ENCODE data around the gene ABAT. TPM values are rescaled to one million over a fixed set of nuclear protein-coding genes. Genes with fewer than 3 reads are reported as not detected.
"Not testable (repeated sequence)": the region's sequence is repeated elsewhere in the genome, so short reads cannot be mapped to it uniquely, and the experiment has no call there.

ABAT gene
- total RNA-seq, 2 experiments from 2014 or later = 5.4 to 6.0 TPM

DNA sequence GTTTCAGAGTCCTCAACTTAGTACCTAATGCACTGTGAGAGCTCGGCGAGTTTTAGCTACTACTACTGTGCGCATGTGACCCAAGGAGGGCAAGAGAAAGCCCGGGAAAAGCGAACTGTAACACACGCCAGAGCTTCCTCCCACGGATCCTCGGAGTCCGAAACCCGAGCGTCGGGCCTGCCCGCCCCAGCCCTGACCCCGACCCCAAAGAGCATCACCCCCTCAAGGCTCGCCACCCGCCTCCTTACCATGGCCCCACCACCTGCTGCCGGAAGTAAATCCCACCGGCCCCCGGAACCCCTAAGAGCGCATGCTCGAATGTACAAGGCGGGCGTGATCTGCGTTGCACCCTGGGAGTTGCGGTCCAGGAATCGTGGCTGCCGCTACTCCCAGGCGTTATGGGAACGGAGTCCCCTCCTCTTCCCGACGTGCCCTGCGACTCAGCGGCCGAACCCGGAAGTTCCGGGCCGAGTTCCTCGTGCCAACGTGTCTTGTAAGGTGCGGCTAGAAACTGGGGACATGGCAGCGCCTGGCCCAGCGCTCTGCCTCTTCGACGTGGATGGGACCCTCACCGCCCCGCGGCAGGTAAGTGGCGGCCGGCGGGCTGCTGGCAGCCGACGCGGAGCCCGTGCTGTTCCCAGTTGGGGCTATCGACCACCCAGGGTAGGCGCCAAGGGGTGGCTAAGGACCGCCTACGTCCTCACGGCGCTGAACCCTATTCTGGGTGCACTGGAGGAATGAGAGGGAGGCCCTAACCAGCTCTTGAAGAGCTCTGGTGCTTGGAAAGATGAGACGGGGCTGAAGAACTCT is 123.2 kb downstream of the ABAT start, which contains the start of the genes PMM2 and TMEM186:
Gene PMM2 (plus strand): TSS at position 476 of the 810 bp plus-strand sequence. CDS start 44 bp downstream, at position 520.
Gene TMEM186 (minus strand): TSS at position 276 of the 810 bp plus-strand sequence. CDS start 25 bp downstream, at position 251.
- DNase-seq (peak; percentile 97), ATAC-seq (peak; percentile 96)
- ChIA-PET POLR2A (interaction anchor here (0.8 to 1.2 kb wide), 2 partner anchors 142 to 293 kb away, joined by 3 to 5 read pairs; partner anchors contain the start of gene HAPSTR1), CTCF (interaction anchor here (0.5 to 1.1 kb wide), 4 partner anchors 13 to 138 kb away, joined by 3 to 4 read pairs (median 3); no protein-coding TSS in a partner anchor)
- no peaks in the 10 kb centered on the region for H3K9me3 Mint-ChIP-seq (ENCODE audit: low read depth)
- intact Hi-C loops (cut with DNase I, micrococcal nuclease) = loop anchor here (1.0 to 5.0 kb wide), 11 partner anchors 71 to 1945 kb away; partner anchors contain the start of genes ABAT (in 2 of the 2), CARHSP1 (in 2 of the 2), HAPSTR1 (in 2 of the 2) and METTL22 (in 1 of the 2)
- H3K4me3 Mint-ChIP-seq = peak within 1 kb of the TSS; percentile 91
- H3K27ac Mint-ChIP-seq = peak within 1 kb of the TSS; percentile 92
- H3K36me3 Mint-ChIP-seq (ENCODE audit: low read depth) = peaks cover 32% of the 10 kb centered on the region
- H3K27me3 Mint-ChIP-seq = no peaks in the 10 kb centered on the region
- H3K4me1 Mint-ChIP-seq = peaks cover 34% of the 10 kb centered on the region

DNA sequence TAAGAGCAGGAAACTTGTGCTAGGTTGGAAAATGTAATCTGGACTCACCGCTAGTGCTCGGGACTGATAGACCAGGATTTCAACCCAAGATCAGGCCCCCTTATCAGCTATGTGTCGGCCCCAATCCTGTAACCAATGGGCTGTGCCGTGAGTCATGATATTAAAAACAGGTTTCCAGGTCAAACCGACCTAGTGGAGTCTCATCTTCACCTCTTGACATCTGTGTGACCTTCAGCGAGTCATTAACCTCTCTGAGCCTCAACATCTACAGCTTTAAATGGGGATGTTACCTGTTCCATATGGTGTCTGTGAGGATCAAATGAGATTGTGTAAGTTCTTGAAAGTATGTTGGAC is 123.7 kb downstream of the ABAT start:
- Mint-ChIP-seq H3K27me3 (no peaks in the 10 kb centered on the region), H3K9me3 (ENCODE audit: low read depth) (no peaks in the 10 kb centered on the region), H3K36me3 (ENCODE audit: low read depth) (peaks cover 37% of the 10 kb centered on the region), H3K4me3 (peak overlapping the region; percentile 91), H3K27ac (peak overlapping the region; percentile 92), H3K4me1 (peaks cover 34% of the 10 kb centered on the region)
- ChIA-PET POLR2A (interaction anchor here (0.8 kb wide), 1 partner anchor 143 kb away, joined by 3 read pairs; no protein-coding TSS in a partner anchor), CTCF (interaction anchor here (0.8 to 1.1 kb wide), 2 partner anchors 12 to 138 kb away, joined by 3 read pairs; no protein-coding TSS in a partner anchor)
- DNase-seq = no peak
- ATAC-seq = peak; percentile 16
- intact Hi-C loops (cut with DNase I, micrococcal nuclease) = loop anchor here (2.0 to 5.0 kb wide), 4 partner anchors 141 to 1944 kb away; partner anchors contain the start of genes HAPSTR1 (in 1 of the 2) and NUBP1 (in 1 of the 2)

DNA sequence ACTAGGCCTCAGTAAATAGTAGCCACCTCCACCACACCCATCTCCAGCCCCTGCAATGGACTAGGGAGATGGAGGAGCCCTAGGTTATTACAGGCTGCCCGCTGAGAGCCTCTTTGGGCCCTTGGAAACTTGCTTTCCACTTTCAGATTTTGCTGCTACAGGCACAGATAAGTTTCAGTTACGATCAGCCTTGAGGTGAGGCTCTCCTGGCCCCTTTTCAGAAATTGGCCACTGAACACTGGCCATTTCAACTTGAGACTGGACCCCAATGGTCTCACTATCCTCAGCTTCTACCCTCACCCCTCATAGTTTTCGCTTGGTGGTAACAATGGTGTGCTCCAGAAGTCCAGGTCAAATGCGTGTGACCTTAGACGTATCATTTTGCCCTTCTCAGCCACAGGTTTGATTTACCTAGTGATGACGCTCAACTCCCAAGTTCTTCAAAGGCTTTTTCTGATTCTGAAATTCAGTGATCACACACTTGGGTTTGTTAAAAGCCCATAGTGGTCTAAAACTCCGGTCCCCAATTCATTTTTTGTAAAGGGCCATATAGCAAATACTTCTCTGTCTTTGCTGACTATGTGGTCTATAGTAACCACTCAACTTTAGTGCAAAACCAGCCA is 124.2 kb downstream of the ABAT start:
- H3K4me1 Mint-ChIP-seq = peaks cover 34% of the 10 kb centered on the region
- POLR2A ChIA-PET = interaction anchor here (0.8 kb wide), 1 partner anchor 144 kb away, joined by 3 read pairs; no protein-coding TSS in a partner anchor
- peaks cover 39% of the 10 kb centered on the region for H3K36me3 Mint-ChIP-seq (ENCODE audit: low read depth)

DNA sequence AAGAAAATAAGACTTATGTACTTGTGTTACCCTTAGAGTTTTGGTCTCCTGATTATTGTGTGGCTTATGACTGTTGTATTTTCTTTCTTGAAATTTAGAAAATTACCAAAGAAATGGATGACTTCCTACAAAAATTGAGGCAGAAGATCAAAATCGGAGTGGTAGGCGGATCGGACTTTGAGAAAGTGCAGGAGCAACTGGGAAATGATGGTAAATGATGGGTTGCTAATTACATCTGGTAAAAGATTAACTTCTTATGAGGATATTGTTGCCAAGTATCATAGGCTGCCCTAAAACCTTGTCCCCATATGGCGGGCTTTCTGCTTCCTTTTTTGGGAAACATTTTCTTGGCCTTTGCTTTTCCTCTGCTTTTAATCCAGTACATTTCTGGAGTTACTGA is 127.3 kb downstream of the ABAT start:
- no peak for ATAC-seq
- Mint-ChIP-seq H3K9me3 (ENCODE audit: low read depth) (no peaks in the 10 kb centered on the region), H3K4me3 (no peak overlapping the region), H3K36me3 (ENCODE audit: low read depth) (peaks cover 49% of the 10 kb centered on the region), H3K27me3 (no peaks in the 10 kb centered on the region), H3K27ac (no peak overlapping the region), H3K4me1 (peaks cover 18% of the 10 kb centered on the region)
- CTCF ChIA-PET = interaction anchor here (1.1 kb wide), 2 partner anchors 8 to 49 kb away, joined by 3 to 4 read pairs; no protein-coding TSS in a partner anchor
- POLR2A ChIA-PET = interaction anchor here (0.6 kb wide), 1 partner anchor 67 kb away, joined by 5 read pairs; the partner anchor contains the start of gene CARHSP1
- no peak for DNase-seq
- intact Hi-C loops (cut with DNase I, micrococcal nuclease) = no loop called here

More for the DNA sequence above, 124.2 kb downstream of the ABAT start:
- no peaks in the 10 kb centered on the region for H3K27me3 Mint-ChIP-seq
- no peak for ATAC-seq
- intact Hi-C loops (cut with DNase I, micrococcal nuclease) = loop anchor here (2.0 to 5.0 kb wide), 4 partner anchors 141 to 1944 kb away; partner anchors contain the start of genes HAPSTR1 (in 1 of the 2) and NUBP1 (in 1 of the 2)
- H3K27ac Mint-ChIP-seq = peak overlapping the region; percentile 92
- H3K4me3 Mint-ChIP-seq = peak overlapping the region; percentile 91
- CTCF ChIA-PET = interaction anchor here (1.1 kb wide), 1 partner anchor 12 kb away, joined by 3 read pairs; no protein-coding TSS in a partner anchor
- no peaks in the 10 kb centered on the region for H3K9me3 Mint-ChIP-seq (ENCODE audit: low read depth)
- no peak for DNase-seq

DNA sequence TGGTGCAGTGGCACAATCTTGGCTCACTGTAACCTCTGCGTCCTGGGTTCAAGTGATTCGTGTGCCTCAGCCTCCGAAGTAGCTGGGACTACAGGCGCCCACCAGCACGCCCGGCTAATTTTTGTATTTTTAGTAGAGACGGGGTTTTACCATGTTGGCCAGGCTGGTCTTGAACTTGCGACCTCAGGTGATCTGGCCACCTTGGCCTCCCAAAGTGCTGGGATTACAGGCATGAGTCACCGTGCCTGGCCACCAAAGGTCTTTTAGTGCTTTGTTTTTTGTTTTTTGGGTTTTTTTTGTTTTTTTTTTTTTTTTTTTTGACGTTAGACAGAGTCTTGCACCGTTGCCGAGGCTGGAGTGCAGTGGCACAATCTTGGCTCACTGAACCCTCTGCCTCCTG is 129.3 kb downstream of the ABAT start:
- DNase-seq; H3K4me3 Mint-ChIP-seq; intact Hi-C loops (cut with DNase I, micrococcal nuclease); ATAC-seq; POLR2A ChIA-PET; H3K27me3 Mint-ChIP-seq; H3K27ac Mint-ChIP-seq; H3K9me3 Mint-ChIP-seq (ENCODE audit: low read depth): not testable (repeated sequence)
- CTCF ChIA-PET = interaction anchor here (0.7 kb wide), 1 partner anchor 9 kb away, joined by 3 read pairs; no protein-coding TSS in a partner anchor
- peaks cover 12% of the 10 kb centered on the region for H3K4me1 Mint-ChIP-seq
- H3K36me3 Mint-ChIP-seq (ENCODE audit: low read depth) = peaks cover 56% of the 10 kb centered on the region

DNA sequence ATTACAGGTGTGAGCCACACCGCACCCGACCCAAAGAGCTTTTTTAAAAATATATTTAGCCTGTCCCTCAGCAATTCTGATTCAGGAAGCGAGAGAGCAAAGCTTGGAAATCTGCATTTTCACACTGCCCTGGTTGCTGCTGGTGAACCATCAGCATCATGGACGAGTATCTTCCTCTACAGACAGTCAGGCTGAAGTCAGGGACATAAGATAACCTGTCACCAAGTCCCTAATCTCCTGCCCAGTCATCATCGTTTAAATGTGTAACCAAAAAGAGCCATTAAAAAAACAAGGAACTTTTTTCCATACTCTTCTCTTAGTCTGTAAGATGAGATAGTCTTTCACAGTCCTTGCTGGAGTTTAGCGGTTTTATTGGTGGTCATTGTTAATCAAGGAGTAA is 129.9 kb downstream of the ABAT start:
- no peak overlapping the region for H3K4me3 Mint-ChIP-seq
- H3K27ac Mint-ChIP-seq = peak overlapping the region; percentile 31
- ATAC-seq (no peak), DNase-seq (no peak)
- no peaks in the 10 kb centered on the region for H3K9me3 Mint-ChIP-seq (ENCODE audit: low read depth)
- ChIA-PET CTCF (interaction anchor here (0.7 kb wide), 1 partner anchor 10 kb away, joined by 3 read pairs; no protein-coding TSS in a partner anchor), POLR2A (no interaction called here)
- H3K27me3 Mint-ChIP-seq = no peaks in the 10 kb centered on the region
- intact Hi-C loops (cut with DNase I, micrococcal nuclease) = no loop called here
- peaks cover 7% of the 10 kb centered on the region for H3K4me1 Mint-ChIP-seq
- H3K36me3 Mint-ChIP-seq (ENCODE audit: low read depth) = peaks cover 58% of the 10 kb centered on the region

DNA sequence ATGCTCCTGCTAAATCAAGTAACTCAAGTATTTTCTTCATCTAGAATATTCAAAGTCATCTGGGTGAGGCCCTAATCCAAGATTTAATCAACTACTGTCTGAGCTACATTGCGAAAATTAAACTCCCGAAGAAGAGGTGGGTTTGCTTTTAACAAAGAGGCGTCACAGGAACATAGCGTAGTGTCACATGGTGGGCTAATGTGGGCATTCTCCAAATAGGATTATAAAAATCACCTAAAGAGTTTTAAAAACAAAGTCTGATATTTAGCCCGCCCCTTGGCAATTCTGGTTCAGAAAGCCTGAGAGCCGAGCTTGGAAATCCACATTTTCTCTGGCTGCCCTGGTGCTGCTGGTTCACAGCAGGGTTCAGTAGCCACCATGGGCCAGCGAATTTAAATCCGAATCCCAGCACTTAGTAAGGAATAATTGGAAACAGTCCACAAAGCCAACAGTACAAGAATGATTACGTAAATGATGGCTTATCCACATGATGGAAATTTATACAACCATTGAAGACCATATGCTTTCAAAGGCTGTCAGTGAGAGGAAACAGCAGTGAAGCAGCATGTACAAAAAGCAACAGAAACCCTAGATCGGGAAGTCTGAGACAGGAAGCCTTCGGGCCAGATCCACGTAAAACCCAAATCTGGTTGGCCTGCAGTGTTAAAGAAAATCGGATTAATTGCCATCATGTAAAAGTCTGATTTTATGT is 132.0 kb downstream of the ABAT start:
- no peak for DNase-seq
- ATAC-seq = no peak
- Mint-ChIP-seq H3K27me3 (no peaks in the 10 kb centered on the region), H3K4me1 (no peaks in the 10 kb centered on the region), H3K36me3 (ENCODE audit: low read depth) (peaks cover 68% of the 10 kb centered on the region), H3K27ac (no peak overlapping the region), H3K4me3 (no peak overlapping the region), H3K9me3 (ENCODE audit: low read depth) (no peaks in the 10 kb centered on the region)
- intact Hi-C loops (cut with DNase I, micrococcal nuclease) = no loop called here
- ChIA-PET CTCF (interaction anchor here (0.7 kb wide), 1 partner anchor 16 kb away, joined by 3 read pairs; no protein-coding TSS in a partner anchor), POLR2A (interaction anchor here (1.0 kb wide), 1 partner anchor 11 kb away, joined by 4 read pairs; no protein-coding TSS in a partner anchor)

DNA sequence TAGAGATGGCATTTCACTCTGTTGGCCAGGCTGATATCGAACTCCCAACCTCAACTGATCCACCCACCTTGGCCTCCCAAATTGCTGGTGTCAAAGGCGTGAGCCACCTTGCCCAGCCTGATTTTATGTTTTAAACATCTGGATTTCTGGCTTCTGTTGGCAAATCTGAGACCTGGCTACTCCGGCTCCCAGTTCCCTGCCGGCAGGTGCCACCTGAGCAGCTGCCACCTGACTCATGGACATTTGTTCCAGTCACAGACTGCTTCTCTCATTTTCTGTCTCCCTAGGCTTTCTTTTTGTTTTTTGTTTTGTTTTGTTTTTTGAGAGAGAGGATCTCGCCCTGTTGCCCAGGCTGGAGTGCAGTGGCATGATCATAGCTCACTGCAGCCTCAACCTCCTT is 132.8 kb downstream of the ABAT start:
- intact Hi-C loops (cut with DNase I, micrococcal nuclease) = no loop called here
- Mint-ChIP-seq H3K36me3 (ENCODE audit: low read depth) (peaks cover 65% of the 10 kb centered on the region), H3K9me3 (ENCODE audit: low read depth) (no peaks in the 10 kb centered on the region), H3K27ac (no peak overlapping the region), H3K4me3 (no peak overlapping the region), H3K27me3 (no peaks in the 10 kb centered on the region), H3K4me1 (no peaks in the 10 kb centered on the region)
- no peak for ATAC-seq
- ChIA-PET POLR2A (no interaction called here), CTCF (no interaction called here)
- DNase-seq = no peak

DNA sequence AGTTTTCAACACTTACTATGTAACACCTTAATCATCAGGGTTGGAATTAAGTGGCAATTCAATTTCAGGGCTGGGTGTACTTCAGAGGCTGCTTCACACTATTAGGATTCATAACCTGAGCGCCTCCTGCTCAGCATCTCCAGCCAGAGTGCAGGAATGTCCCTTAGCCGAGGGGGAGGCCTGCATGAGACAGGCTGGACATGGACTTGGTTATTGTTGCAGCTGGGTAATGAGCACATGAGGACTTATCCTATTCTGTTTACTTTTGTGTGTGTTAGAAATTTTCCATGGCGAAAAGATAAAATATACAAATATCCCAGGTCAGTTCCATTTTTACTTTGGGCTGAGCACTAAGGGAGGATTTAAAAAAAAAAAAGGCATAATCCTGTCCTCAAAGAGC is 133.6 kb downstream of the ABAT start:
- no peak for DNase-seq
- POLR2A ChIA-PET = no interaction called here
- Mint-ChIP-seq H3K9me3 (ENCODE audit: low read depth) (no peaks in the 10 kb centered on the region), H3K27me3 (no peaks in the 10 kb centered on the region), H3K27ac (no peak overlapping the region), H3K4me1 (peaks cover 2% of the 10 kb centered on the region), H3K36me3 (ENCODE audit: low read depth) (peaks cover 69% of the 10 kb centered on the region), H3K4me3 (no peak overlapping the region)
- intact Hi-C loops (cut with DNase I, micrococcal nuclease) = no loop called here
- CTCF ChIA-PET = no interaction called here
- no peak for ATAC-seq

DNA sequence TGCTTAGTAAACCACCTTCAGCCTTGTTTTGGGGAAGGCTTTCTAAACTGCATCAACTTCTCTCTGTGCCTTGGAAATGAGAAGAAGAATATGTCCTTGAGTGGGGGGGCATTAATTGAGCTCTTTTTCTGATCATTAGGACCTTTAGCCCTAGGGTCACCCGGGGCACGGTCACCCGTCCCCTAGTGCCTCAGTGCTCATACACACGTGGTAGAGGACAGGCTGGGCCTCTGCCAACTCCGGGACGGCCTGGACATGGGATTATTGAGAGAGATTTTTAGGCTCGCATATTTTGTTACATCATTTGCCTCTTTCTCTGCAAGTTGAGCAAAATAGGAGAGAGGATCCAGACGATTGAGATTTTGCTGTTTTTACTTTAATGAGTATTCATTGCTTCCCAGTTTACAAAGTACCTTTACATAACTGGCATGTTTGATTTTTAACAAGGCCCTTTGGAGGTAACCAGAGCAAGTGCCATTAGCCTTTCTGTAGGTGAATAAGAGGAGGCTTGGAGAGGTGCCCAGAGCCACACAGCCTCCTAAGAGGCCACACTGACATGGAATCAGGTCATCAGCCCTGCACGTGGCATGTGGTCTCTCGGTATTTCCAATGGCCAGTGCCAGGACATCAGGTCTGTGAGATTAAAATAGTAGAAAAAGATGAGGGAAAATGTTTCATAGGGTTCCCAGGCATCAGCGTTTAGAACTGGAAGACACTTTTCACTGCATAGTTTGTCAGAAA is 134.4 kb downstream of the ABAT start:
- Mint-ChIP-seq H3K4me1 (peaks cover 6% of the 10 kb centered on the region), H3K36me3 (ENCODE audit: low read depth) (peaks cover 71% of the 10 kb centered on the region)

More for the DNA sequence above, 134.4 kb downstream of the ABAT start:
- Mint-ChIP-seq H3K4me3 (no peak overlapping the region), H3K27ac (no peak overlapping the region), H3K9me3 (ENCODE audit: low read depth) (no peaks in the 10 kb centered on the region), H3K27me3 (no peaks in the 10 kb centered on the region)
- ChIA-PET CTCF (interaction anchor here (1.0 kb wide), 2 partner anchors 8 to 200 kb away, joined by 3 to 4 read pairs; no protein-coding TSS in a partner anchor), POLR2A (no interaction called here)
- DNase-seq = no peak
- ATAC-seq = no peak
- intact Hi-C loops (cut with DNase I, micrococcal nuclease) = no loop called here
